Osteocyte (in vitro differentiated cells): ENCODE measurements around the gene RBM20. TPM values are rescaled to one million over a fixed set of nuclear protein-coding genes. Genes with fewer than 3 reads are reported as not detected.

Experiments used
- DNase-seq: peaks from one replicate; pipeline ENCODE4 v3.0.0; 2021; ENCODE audit warnings: mixed read lengths; ENCODE audit not compliant: unreplicated experiment; ENCODE audit errors: extremely low spot score
- H3K27ac Mint-ChIP-seq: one replicate; pipeline ENCODE4 v1.8.0; 2021; ENCODE audit warnings: mild to moderate bottlenecking, mixed read lengths; ENCODE audit not compliant: unreplicated experiment
- H3K27me3 Mint-ChIP-seq: one replicate; pipeline ENCODE4 v1.8.0; 2021; ENCODE audit warnings: mixed read lengths; ENCODE audit not compliant: unreplicated experiment
- H3K36me3 Mint-ChIP-seq: one replicate; pipeline ENCODE4 v1.8.0; 2021; ENCODE audit warnings: mixed read lengths; ENCODE audit not compliant: unreplicated experiment
- H3K4me1 Mint-ChIP-seq: one replicate; pipeline ENCODE4 v1.8.0; 2021; ENCODE audit warnings: mixed read lengths; ENCODE audit not compliant: unreplicated experiment
- H3K4me3 Mint-ChIP-seq: one replicate; pipeline ENCODE4 v1.8.0; 2021; ENCODE audit warnings: mild to moderate bottlenecking, moderate library complexity, mixed read lengths; ENCODE audit not compliant: unreplicated experiment
- H3K9me3 Mint-ChIP-seq: one replicate; pipeline ENCODE4 v1.8.0; 2021; ENCODE audit warnings: mixed read lengths; ENCODE audit not compliant: unreplicated experiment
- CTCF ChIP-seq: fragments of 200-600 bp; sonication (generic); IDR thresholded peaks from 2 replicates; pipeline ENCODE4 v1.5.0; 2021; ENCODE audit warnings: antibody characterized with exemption, mild to moderate bottlenecking, moderate library complexity
- total RNA-seq: library from RNA; stranded (reverse); gene quantifications from 2 replicates; pipeline ENCODE4 v1.2.1, GENCODE V29; 2021

Gene RBM20
- total RNA-seq, 1 donor from 2014 or later = 1.6 TPM

GRCh38 chr10:110667620-110668343, 23.6 kb downstream of the RBM20 start:
- TF ChIP-seq CTCF = no peak

DNA sequence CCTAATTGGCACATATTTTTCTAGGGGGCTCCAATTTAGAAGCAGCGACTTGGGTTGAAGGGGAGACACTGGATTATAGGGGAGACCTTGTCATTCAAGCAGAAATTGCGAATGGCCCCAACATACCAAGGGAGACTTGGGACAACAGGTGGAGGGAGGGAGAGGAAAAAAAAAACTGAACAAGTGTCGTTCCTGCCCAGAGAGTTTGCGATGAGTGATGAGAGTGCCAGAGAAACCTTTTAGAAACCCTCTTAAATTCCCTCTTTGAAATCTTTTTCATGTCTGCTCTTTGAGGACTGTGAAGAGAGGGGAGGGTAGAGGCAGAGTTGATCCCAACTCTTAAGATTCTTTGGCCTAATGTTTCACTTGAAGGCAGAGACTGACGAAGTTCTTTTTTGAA, 24.3 kb downstream of the RBM20 start:
- TF ChIP-seq CTCF = no peak
- H3K27ac Mint-ChIP-seq = no peak overlapping the region
- no peaks in the 10 kb centered on the region for H3K36me3 Mint-ChIP-seq
- no peak for DNase-seq
- no peak overlapping the region for H3K4me3 Mint-ChIP-seq
- no peaks in the 10 kb centered on the region for H3K9me3 Mint-ChIP-seq
- peaks cover 23% of the 10 kb centered on the region for H3K4me1 Mint-ChIP-seq
- H3K27me3 Mint-ChIP-seq = no peaks in the 10 kb centered on the region

More at GRCh38 chr10:110667620-110668343, 23.6 kb downstream of the RBM20 start:
- peaks cover 23% of the 10 kb centered on the region for H3K4me1 Mint-ChIP-seq
- H3K4me3 Mint-ChIP-seq = no peak overlapping the region
- no peaks in the 10 kb centered on the region for H3K9me3 Mint-ChIP-seq
- H3K36me3 Mint-ChIP-seq = no peaks in the 10 kb centered on the region
- DNase-seq = no peak
- peak overlapping the region; percentile 63 for H3K27ac Mint-ChIP-seq
- H3K27me3 Mint-ChIP-seq = no peaks in the 10 kb centered on the region

- peaks cover 16% of the 10 kb centered on the region for H3K4me1 Mint-ChIP-seq
- H3K9me3 Mint-ChIP-seq = no peaks in the 10 kb centered on the region
- no peak for TF ChIP-seq CTCF
- no peaks in the 10 kb centered on the region for H3K27me3 Mint-ChIP-seq
- H3K27ac Mint-ChIP-seq = no peak overlapping the region
- H3K4me3 Mint-ChIP-seq = no peak overlapping the region
- H3K36me3 Mint-ChIP-seq = no peaks in the 10 kb centered on the region
- no peak for DNase-seq
Measured at GRCh38 chr10:110670335-110670734, 26.2 kb downstream of the RBM20 start.

GRCh38 chr10:110671788-110672579, 27.8 kb downstream of the RBM20 start:
- Mint-ChIP-seq H3K9me3 (no peaks in the 10 kb centered on the region), H3K4me1 (peaks cover 13% of the 10 kb centered on the region), H3K27ac (no peak overlapping the region)

More at GRCh38 chr10:110671788-110672579, 27.8 kb downstream of the RBM20 start:
- Mint-ChIP-seq H3K36me3 (no peaks in the 10 kb centered on the region), H3K4me3 (peak overlapping the region; percentile 82), H3K27me3 (no peaks in the 10 kb centered on the region)
- peak; percentile 91 for DNase-seq
- peak; percentile 85 for TF ChIP-seq CTCF
